Thoracic aorta (tissue), 2 donors: ENCODE measurements around the gene CNTN2. TPM values are rescaled to one million over a fixed set of nuclear protein-coding genes. Genes with fewer than 3 reads are reported as not detected.

Experiments used
- ATAC-seq: fragments of 150-250 bp; one replicate; pipeline ENCODE4 v1.8.0; 2017; ENCODE audit warnings: low read depth; ENCODE audit not compliant: insufficient number of reproducible peaks, low FRiP score
- DNase-seq: peaks from one replicate; pipeline ENCODE4 v3.0.0-alpha.2; 2020; ENCODE audit warnings: low spot score
- H3K27ac ChIP-seq, 2 donors: fragments of 200-600 bp; sonication (generic); 1 replicate in 1 of 2; 2 replicates in 1 of 2; pipeline ENCODE4 v1.5.1; 2016; ENCODE audit warnings: mild to moderate bottlenecking in 2 of 2, moderate library complexity in 2 of 2
- H3K27me3 ChIP-seq: fragments of 200-600 bp; sonication (generic); replicated peaks from 2 replicates; pipeline ENCODE4 v1.6.0; 2016; ENCODE audit warnings: mild to moderate bottlenecking; ENCODE audit not compliant: insufficient read depth
- H3K36me3 ChIP-seq: fragments of 200-600 bp; sonication (generic); one replicate; pipeline ENCODE4 v1.5.1; 2016
- H3K4me1 ChIP-seq, 2 donors: fragments of 200-600 bp; sonication (generic); 1 replicate in 1 of 2; 2 replicates in 1 of 2; pipeline versions ENCODE4 v1.5.1 to v1.6.0; 2016; ENCODE audit warnings: low read depth in 2 of 2, mild to moderate bottlenecking in 1 of 2; ENCODE audit not compliant: control insufficient read depth in 1 of 2
- H3K4me3 ChIP-seq: fragments of 200-600 bp; sonication (generic); 2 replicates; pipeline ENCODE4 v1.5.1; 2016; ENCODE audit warnings: mild to moderate bottlenecking
- H3K9me3 ChIP-seq: fragments of 200-600 bp; sonication (generic); 2 replicates; pipeline ENCODE4 v1.5.1; 2016
- total RNA-seq, 2 donors: library from RNA; depleted of rRNA; stranded (reverse); fragments of >200 nt; gene quantifications; one replicate each; pipeline versions ENCODE4 v1.1.0 to v1.2.3, GENCODE V29; 2016
- TF ChIP-seq, protein P1 (sequence below): fragments of 200-600 bp; sonication (generic); IDR thresholded peaks from one replicate; pipeline ENCODE4 v1.5.1; 2019; ENCODE audit warnings: antibody characterized with exemption

CNTN2 gene
- total RNA-seq, 2 donors from 2014 or later: 0.68 to 1.4 TPM

DNA sequence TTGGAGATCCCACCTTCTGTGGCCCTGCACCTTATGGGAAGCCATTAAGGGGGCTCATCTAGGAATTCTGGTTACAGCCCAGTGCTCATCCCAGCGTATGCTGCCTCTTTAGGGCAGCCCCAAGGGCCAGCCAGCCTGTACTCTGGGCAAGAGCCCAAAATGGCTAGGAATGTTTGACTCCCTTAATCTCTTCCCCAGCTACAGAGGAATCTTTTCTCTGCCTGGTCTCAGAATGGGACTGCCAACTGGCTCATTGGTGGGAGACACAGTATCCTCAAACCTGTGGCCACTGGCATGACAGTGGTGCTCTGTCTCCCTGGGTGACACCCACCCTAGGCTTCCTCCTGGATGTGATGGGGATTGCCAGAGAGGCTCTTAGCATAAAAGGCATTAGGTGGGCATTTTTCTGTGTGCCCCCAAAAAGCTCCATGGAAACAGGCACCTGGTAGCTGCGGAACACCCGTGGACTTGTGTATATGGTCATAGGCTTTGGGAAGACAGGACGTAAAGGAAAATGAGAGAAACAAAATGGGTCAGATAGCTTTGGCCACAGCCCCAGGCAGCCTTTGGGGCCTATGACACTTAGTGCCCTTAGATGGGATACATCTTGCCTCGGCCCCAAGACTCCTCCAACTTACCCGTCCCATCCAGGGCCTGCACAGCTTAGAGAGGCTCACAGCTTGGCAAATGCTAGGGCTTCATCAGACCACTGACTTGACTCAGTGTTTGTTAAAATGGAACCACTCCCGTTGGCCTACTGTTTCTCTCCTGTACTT lies 34.3 kb downstream of the CNTN2 start:
- Histone ChIP-seq H3K4me3 (no peak overlapping the region), H3K4me1 (no peaks in the 10 kb centered on the region), H3K27me3 (no peaks in the 10 kb centered on the region), H3K36me3 (no peaks in the 10 kb centered on the region), H3K27ac (no peak overlapping the region), H3K9me3 (no peaks in the 10 kb centered on the region)
- DNase-seq: no peak
- ATAC-seq: no peak
- TF ChIP-seq, protein P1, sequence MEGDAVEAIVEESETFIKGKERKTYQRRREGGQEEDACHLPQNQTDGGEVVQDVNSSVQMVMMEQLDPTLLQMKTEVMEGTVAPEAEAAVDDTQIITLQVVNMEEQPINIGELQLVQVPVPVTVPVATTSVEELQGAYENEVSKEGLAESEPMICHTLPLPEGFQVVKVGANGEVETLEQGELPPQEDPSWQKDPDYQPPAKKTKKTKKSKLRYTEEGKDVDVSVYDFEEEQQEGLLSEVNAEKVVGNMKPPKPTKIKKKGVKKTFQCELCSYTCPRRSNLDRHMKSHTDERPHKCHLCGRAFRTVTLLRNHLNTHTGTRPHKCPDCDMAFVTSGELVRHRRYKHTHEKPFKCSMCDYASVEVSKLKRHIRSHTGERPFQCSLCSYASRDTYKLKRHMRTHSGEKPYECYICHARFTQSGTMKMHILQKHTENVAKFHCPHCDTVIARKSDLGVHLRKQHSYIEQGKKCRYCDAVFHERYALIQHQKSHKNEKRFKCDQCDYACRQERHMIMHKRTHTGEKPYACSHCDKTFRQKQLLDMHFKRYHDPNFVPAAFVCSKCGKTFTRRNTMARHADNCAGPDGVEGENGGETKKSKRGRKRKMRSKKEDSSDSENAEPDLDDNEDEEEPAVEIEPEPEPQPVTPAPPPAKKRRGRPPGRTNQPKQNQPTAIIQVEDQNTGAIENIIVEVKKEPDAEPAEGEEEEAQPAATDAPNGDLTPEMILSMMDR: no peak

DNA sequence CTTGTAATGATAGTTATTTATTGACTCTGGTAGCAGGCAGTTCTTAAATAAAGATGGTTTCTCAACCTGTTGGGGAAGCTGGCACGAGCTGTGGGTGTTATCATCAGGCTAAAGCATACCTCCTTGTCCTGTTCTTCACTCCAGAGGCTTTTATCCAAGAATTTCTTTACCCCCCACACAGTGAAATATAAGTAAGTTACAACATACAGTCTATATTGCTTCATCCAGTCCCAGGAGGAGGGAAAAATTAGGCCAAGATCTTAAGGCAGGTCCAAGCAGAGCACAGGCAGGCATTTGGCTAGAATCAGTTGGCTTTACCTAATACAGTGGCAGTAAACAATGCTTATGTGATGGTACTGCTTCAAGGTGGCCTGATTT lies 34.9 kb downstream of the CNTN2 start:
- TF ChIP-seq, protein P1: no peak
- no peak for DNase-seq
- Histone ChIP-seq H3K27ac (no peak overlapping the region), H3K27me3 (no peaks in the 10 kb centered on the region), H3K4me3 (no peak overlapping the region), H3K9me3 (no peaks in the 10 kb centered on the region), H3K36me3 (no peaks in the 10 kb centered on the region), H3K4me1 (no peaks in the 10 kb centered on the region)
- ATAC-seq: no peak

DNA sequence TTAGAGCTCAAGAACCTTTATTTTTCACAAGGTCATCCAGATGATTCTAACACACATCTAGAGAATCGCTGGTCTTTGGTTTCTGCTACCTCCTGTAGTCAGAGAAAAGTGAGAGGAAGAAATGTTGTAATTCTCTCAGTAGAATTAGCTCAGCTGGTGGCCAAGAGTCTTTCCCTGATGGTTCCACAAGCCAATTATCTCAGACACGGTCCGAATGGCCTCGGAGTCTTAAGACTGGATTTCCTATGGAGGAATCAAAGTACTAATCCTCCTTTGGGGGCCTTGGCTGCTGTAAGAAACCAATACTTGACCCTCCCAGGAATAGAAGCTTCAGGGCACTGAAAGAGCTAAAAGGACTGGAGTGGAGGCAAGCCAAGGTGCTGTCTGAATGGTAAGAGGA lies 39.4 kb downstream of the CNTN2 start:
- H3K27me3 ChIP-seq: no peaks in the 10 kb centered on the region
- H3K9me3 ChIP-seq: no peaks in the 10 kb centered on the region
- no peak overlapping the region for H3K4me3 ChIP-seq
- H3K4me1 ChIP-seq: no peaks in the 10 kb centered on the region
- peaks cover 24% of the 10 kb centered on the region for H3K36me3 ChIP-seq
- TF ChIP-seq, protein P1: no peak
- no peak overlapping the region for H3K27ac ChIP-seq
- DNase-seq (no peak), ATAC-seq (no peak)

DNA sequence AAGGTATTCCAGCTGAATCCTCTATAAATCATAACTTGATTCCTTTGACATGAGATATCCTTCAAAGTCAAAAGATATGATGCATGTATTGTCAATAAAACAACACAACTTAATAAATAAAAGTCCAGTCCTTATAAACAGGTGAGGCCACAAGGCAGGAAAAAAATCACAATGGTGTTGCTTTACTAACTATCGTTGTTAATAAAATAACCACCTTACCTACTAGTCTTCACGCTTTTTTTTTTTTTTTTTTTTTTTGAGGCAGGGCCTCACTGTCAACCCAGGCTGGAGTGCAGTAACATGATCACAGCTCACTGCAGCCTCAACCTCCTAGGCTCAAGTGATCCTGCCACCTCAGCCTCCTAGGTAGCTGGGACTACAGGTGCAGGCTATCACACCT lies 41.3 kb downstream of the CNTN2 start, which contains the start of gene TMEM81:
Gene TMEM81, minus strand, starts transcription at position 101 of the 400 bp plus-strand sequence. CDS start 140 bp downstream, outside the sequence.
- Histone ChIP-seq H3K9me3 (no peaks in the 10 kb centered on the region), H3K4me1 (no peaks in the 10 kb centered on the region), H3K27ac (no peak within 1 kb of the TSS), H3K4me3 (no peak within 1 kb of the TSS), H3K27me3 (no peaks in the 10 kb centered on the region), H3K36me3 (peaks cover 38% of the 10 kb centered on the region)
- DNase-seq (no peak), ATAC-seq (no peak)
- TF ChIP-seq, protein P1: no peak

DNA sequence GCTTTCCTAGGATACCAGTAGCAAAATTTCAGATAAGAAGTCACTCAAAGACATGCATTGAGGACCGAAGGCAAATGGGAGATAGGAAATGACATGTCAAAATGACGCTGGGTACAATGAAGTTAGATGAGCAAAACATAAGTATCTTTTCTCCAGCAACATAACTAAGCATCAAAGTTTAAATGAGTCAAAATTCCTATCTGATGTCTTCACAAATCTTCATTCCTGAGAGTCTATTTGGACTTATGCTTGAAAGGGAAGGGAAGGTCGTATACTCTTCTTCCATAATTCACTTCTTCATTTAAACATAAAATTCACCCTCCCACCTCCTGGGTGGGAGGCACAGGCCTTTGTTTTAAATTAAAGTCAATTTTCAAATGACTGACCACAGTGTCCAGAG lies 45.3 kb downstream of the CNTN2 start:
- Histone ChIP-seq H3K36me3 (peaks cover 58% of the 10 kb centered on the region), H3K4me1 (no peaks in the 10 kb centered on the region), H3K9me3 (no peaks in the 10 kb centered on the region), H3K4me3 (no peak overlapping the region), H3K27me3 (no peaks in the 10 kb centered on the region), H3K27ac (no peak overlapping the region)
- no peak for ATAC-seq
- DNase-seq: no peak
- TF ChIP-seq, protein P1: no peak
